Epidermal melanocyte (primary cell): ENCODE results near the gene TSSK1B.
"Not testable (repeated sequence)": the region's sequence is repeated elsewhere in the genome, so short reads cannot be mapped to it uniquely, and the experiment has no call there.

ENCODE experiments used
- DNase-seq: peaks from one replicate; pipeline ENCODE4 v3.0.0; 2011; ENCODE audit warnings: low spot score; ENCODE audit not compliant: insufficient read length

The TSSK1B gene

GRCh38 chr5:113397986-113398385, 36.8 kb downstream of the TSSK1B start:
- DNase-seq, result not testable (repeated sequence)

- DNase-seq, result no peak
Measured at GRCh38 chr5:113397046-113397445, 37.7 kb downstream of the TSSK1B start.

GRCh38 chr5:113394658-113395057, 40.1 kb downstream of the TSSK1B start:
- no peak for DNase-seq

GRCh38 chr5:113390224-113390623, 44.6 kb downstream of the TSSK1B start:
- DNase-seq, result no peak

GRCh38 chr5:113389116-113389515, 45.7 kb downstream of the TSSK1B start:
- no peak for DNase-seq

- no peak for DNase-seq
Measured at GRCh38 chr5:113387844-113388243, 46.9 kb downstream of the TSSK1B start.

- DNase-seq, result no peak
Measured at GRCh38 chr5:113384782-113385285, 50.0 kb downstream of the TSSK1B start.

- DNase-seq, result no peak
Measured at GRCh38 chr5:113382731-113383130, 52.1 kb downstream of the TSSK1B start.
